Purkinje cell (primary cell): ENCODE measurements around the gene TMEM233. TPM values are rescaled to one million over a fixed set of nuclear protein-coding genes. Genes with fewer than 3 reads are reported as not detected.

ENCODE experiments used
- polyA plus RNA-seq: library from polyadenylated mRNA; unstranded; fragments of >200 nt; fragmentation: Nextera tagmentation; gene quantifications from 2 replicates; pipeline ENCODE4 v1.2.1, GENCODE V29; 2014

The TMEM233 gene
- polyA plus RNA-seq, result 4.9 TPM in 1 of 2 replicates, not detected in the other

GRCh38 chr12:119593578-119594398 lies at the start of gene TMEM233:
TMEM233 (plus strand) TSS chr12:119593774; CDS start chr12:119593849, 75 bp downstream.

GRCh38 chr12:119667577-119668323 lies 74.2 kb downstream of the TMEM233 start, which contains the start of gene PRKAB1:
PRKAB1 (plus strand) TSS chr12:119668133; CDS start chr12:119668245, 112 bp downstream.

Other genes starting within 250 kb of the TMEM233 start
- gene PRKAB1, start 74.4 kb downstream of the TMEM233 start, polyA plus RNA-seq, result 12.0 TPM in 1 of 2 replicates, not detected in the other